K562 (cell line): ENCODE measurements around the gene RASD1.

ENCODE experiments used
- CXXC5 ChIP-seq: fragments of 250-450 bp; sonication (Bioruptor Pico); IDR thresholded peaks from 2 replicates; pipeline ENCODE4 v1.8.0; 2022; ENCODE audit warnings: inconsistent platforms, mild to moderate bottlenecking, moderate library complexity
- JUNB ChIP-seq: fragments of 450-650 bp; formaldehyde crosslinking; conservative IDR thresholded peaks from 2 replicates; pipeline ENCODE4 v1.4.0; 2020; ENCODE audit warnings: mild to moderate bottlenecking
- KAT2B ChIP-seq: IDR thresholded peaks from one replicate; pipeline ENCODE4 v1.6.1; 2012; ENCODE audit warnings: low read depth, mild to moderate bottlenecking, control low read depth, inconsistent platforms, low read length, moderate library complexity
- KAT7 ChIP-seq: sonication (generic); formaldehyde crosslinking; IDR thresholded peaks from 2 replicates; pipeline ENCODE4 v1.8.0; 2022; ENCODE audit warnings: missing genetic modification reagents, mild to moderate bottlenecking, borderline replicate concordance
- MCM2 ChIP-seq: fragments of 450-650 bp; IDR thresholded peaks from 2 replicates; pipeline ENCODE4 v1.6.1; 2017; ENCODE audit warnings: low read depth, mild to moderate bottlenecking
- RB1 ChIP-seq: fragments of 450-650 bp; IDR thresholded peaks from 2 replicates; pipeline ENCODE4 v1.6.1; 2017; ENCODE audit warnings: low read depth, mild to moderate bottlenecking
- TF ChIP-seq, protein P1 (sequence below), 3 experiments: IDR thresholded peaks in 2 of 3; conservative IDR thresholded peaks in 1 of 3; 2 replicates each; pipeline ENCODE4 v1.5.1; 2011 to 2012; ENCODE audit warnings: low read length in 3 of 3, mild to moderate bottlenecking in 3 of 3, control low read depth in 2 of 3, improper control_type of control experiment in 1 of 3, inconsistent platforms in 1 of 3, low read depth in 1 of 3, mixed read lengths in 1 of 3, moderate library complexity in 1 of 3; ENCODE audit not compliant: insufficient read depth in 2 of 3

DNA sequence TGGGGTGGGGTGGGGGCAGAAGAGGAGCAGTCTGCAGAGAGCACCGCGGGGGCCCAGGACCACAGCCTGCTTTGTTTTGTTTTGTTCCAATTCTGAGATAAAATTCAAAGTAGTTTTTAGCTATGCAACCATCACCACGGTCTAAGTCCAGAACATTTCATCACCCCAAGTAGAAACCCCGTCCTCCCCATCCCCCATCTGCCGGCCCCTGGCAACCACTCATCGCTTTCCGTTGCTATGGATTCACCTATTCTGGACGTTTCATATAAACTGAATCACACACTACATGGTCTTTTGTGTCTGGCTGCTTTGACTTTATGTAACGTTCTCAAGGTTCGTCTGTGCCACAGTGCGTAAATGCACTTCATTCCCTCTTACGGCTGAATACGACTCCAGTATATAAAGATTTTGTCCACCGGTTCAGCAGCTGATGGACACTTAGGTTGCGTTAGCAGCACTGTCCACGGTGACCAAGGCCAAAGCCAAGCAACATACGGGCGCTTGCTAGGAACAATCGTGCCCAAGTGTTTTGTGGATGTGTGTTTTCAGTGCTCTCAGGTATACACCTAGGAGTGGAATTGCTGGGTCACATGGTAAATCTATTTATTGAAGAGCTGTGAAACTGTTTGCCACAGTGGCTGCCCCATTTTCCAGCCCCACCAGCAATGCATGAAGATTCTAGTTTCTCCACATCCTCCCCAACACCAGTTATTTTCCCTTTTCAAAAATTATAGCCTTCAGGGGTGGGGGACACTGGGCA lies 27.7 kb upstream of the RASD1 start:
- TF ChIP-seq KAT7 (CRISPR knock-in tag) (no peak), CXXC5 (CRISPR knock-in tag) (no peak), MCM2 (no peak), KAT2B (no peak), RB1 (no peak), JUNB (CRISPR knock-in tag) (no peak)
- TF ChIP-seq, protein P1, sequence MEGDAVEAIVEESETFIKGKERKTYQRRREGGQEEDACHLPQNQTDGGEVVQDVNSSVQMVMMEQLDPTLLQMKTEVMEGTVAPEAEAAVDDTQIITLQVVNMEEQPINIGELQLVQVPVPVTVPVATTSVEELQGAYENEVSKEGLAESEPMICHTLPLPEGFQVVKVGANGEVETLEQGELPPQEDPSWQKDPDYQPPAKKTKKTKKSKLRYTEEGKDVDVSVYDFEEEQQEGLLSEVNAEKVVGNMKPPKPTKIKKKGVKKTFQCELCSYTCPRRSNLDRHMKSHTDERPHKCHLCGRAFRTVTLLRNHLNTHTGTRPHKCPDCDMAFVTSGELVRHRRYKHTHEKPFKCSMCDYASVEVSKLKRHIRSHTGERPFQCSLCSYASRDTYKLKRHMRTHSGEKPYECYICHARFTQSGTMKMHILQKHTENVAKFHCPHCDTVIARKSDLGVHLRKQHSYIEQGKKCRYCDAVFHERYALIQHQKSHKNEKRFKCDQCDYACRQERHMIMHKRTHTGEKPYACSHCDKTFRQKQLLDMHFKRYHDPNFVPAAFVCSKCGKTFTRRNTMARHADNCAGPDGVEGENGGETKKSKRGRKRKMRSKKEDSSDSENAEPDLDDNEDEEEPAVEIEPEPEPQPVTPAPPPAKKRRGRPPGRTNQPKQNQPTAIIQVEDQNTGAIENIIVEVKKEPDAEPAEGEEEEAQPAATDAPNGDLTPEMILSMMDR (IDR thresholded peaks at IDR 0.05 in 2 of 3, conservative IDR thresholded peaks at IDR 0.05 in 1 of 3; ENCODE audit: insufficient read depth in 2 of 3, low read depth in 1 of 3, low read length in 3 of 3): no peak
